Fibroblast of mammary gland (primary cell): Measurements from ENCODE around the gene KDELR3.

Source experiments
- DNase-seq: peaks from one replicate; pipeline ENCODE4 v3.0.0-alpha.2; 2010; ENCODE audit warnings: low read depth
- H3K4me3 ChIP-seq: 2 replicates; pipeline ENCODE4 v1.5.1; 2011; ENCODE audit warnings: low read depth, mild to moderate bottlenecking, low read length, moderate library complexity; ENCODE audit not compliant: control insufficient read depth
- CTCF ChIP-seq: conservative IDR thresholded peaks from 2 replicates; pipeline ENCODE4 v1.5.1; 2011; ENCODE audit warnings: low read depth, low read length, inconsistent platforms; ENCODE audit not compliant: control insufficient read depth, insufficient read depth

The KDELR3 gene

GRCh38 chr22:38444783-38445182 is 23.1 kb upstream of the KDELR3 start:
- no peak overlapping the region for H3K4me3 ChIP-seq
- DNase-seq = no peak
- TF ChIP-seq CTCF = no peak

- H3K4me3 ChIP-seq = no peak overlapping the region
- TF ChIP-seq CTCF = no peak
- DNase-seq = no peak
Measured at GRCh38 chr22:38446018-38446601, 21.8 kb upstream of the KDELR3 start.

- H3K4me3 ChIP-seq = no peak overlapping the region
- no peak for TF ChIP-seq CTCF
- no peak for DNase-seq
Measured at GRCh38 chr22:38448945-38449745, 18.8 kb upstream of the KDELR3 start.

GRCh38 chr22:38449776-38450175 is 18.1 kb upstream of the KDELR3 start:
- no peak for DNase-seq
- no peak for TF ChIP-seq CTCF

GRCh38 chr22:38450234-38450797 is 17.6 kb upstream of the KDELR3 start:
- DNase-seq = no peak
- TF ChIP-seq CTCF = no peak
- H3K4me3 ChIP-seq = no peak overlapping the region

More at GRCh38 chr22:38449776-38450175, 18.1 kb upstream of the KDELR3 start:
- H3K4me3 ChIP-seq = no peak overlapping the region

GRCh38 chr22:38451404-38451803 is 16.5 kb upstream of the KDELR3 start:
- TF ChIP-seq CTCF = no peak
- no peak for DNase-seq

More at GRCh38 chr22:38451404-38451803, 16.5 kb upstream of the KDELR3 start:
- no peak overlapping the region for H3K4me3 ChIP-seq
